Lung (tissue), 12 donors: ENCODE measurements around the gene OR5AU1. TPM values are rescaled to one million over a fixed set of nuclear protein-coding genes. Genes with fewer than 3 reads are reported as not detected.

Source experiments
- ATAC-seq: fragments of 200-7000 bp; cut with Tn5 transposase; one replicate; pipeline ENCODE4 v1.9.1; 2020; ENCODE audit warnings: moderate number of reproducible peaks; ENCODE audit not compliant: insufficient read depth, low FRiP score
- DNase-seq, 3 donors: peaks; one replicate each; pipeline ENCODE4 v3.0.0-alpha.2; 2013 to 2017
- H3K27ac ChIP-seq, 2 donors: one replicate each; pipeline ENCODE4 v1.5.1; 2013; ENCODE audit warnings: mild to moderate bottlenecking in 2 of 2, moderate library complexity in 2 of 2, control low read depth in 1 of 2, inconsistent platforms in 1 of 2, low read depth in 1 of 2, low read length in 1 of 2
- H3K27me3 ChIP-seq, 3 donors: one replicate each; pipeline ENCODE4 v1.5.1; 2013; ENCODE audit warnings: low read length in 2 of 3; ENCODE audit not compliant: control insufficient read depth in 3 of 3, insufficient read depth in 3 of 3
- H3K36me3 ChIP-seq, 4 donors: one replicate each; pipeline ENCODE4 v1.5.1; 2013; ENCODE audit warnings: low read length in 4 of 4, mild to moderate bottlenecking in 1 of 4, moderate library complexity in 1 of 4; ENCODE audit not compliant: control insufficient read depth in 4 of 4, insufficient read depth in 4 of 4
- H3K4me1 ChIP-seq, 5 donors: one replicate each; pipeline ENCODE4 v1.5.1; 2013; ENCODE audit warnings: low read length in 5 of 5, mild to moderate bottlenecking in 2 of 5, moderate library complexity in 1 of 5; ENCODE audit not compliant: control insufficient read depth in 5 of 5, insufficient read depth in 5 of 5
- H3K4me3 ChIP-seq: one replicate; pipeline ENCODE4 v1.5.1; 2013; ENCODE audit warnings: mild to moderate bottlenecking, control low read depth, moderate library complexity
- H3K9ac ChIP-seq, 2 donors: one replicate each; pipeline ENCODE4 v1.5.1; 2013; ENCODE audit warnings: low read length in 2 of 2, control low read depth in 1 of 2; ENCODE audit not compliant: insufficient read depth in 1 of 2
- H3K9me3 ChIP-seq, 4 donors: one replicate each; pipeline ENCODE4 v1.5.1; 2013; ENCODE audit warnings: low read length in 3 of 4, mild to moderate bottlenecking in 1 of 4, moderate library complexity in 1 of 4; ENCODE audit not compliant: control insufficient read depth in 4 of 4, insufficient read depth in 3 of 4
- WGBS, 2 donors: extraction: QIAGEN DNeasy Blood & Tissue Kit; methylation state at CpG; one replicate each; pipeline ENCODE4 v1.1.7; 2013; 5-methylcytosine and 5-hydroxymethylcytosine counted together
- polyA plus RNA-seq, 2 donors: library from polyadenylated mRNA; stranded (reverse); fragments of 200-250 nt; gene quantifications; one replicate each; pipeline ENCODE4 v1.2.1, GENCODE V29; 2013
- total RNA-seq, 2 donors: library from RNA; depleted of rRNA in 1 of 2; stranded (reverse); fragments of >200 nt in 1 of 2; gene quantifications; one replicate each; pipeline ENCODE4 v1.2.1, GENCODE V29; 2014 to 2021
- TF ChIP-seq, protein P1 (sequence below): IDR thresholded peaks from 2 replicates; pipeline ENCODE4 v1.5.1; 2012; ENCODE audit warnings: mild to moderate bottlenecking; ENCODE audit errors: control extremely low read depth, extremely low read depth
- donor health status: control.
- donor health status: control.
- donor health status: Bipolar disorder and iron deficiency.
- donor health status: healthy.
- donor health status: DM: yes; HTN: yes; CAD: no.

OR5AU1 gene
- total and polyA plus RNA-seq, 4 donors: not detected

DNA sequence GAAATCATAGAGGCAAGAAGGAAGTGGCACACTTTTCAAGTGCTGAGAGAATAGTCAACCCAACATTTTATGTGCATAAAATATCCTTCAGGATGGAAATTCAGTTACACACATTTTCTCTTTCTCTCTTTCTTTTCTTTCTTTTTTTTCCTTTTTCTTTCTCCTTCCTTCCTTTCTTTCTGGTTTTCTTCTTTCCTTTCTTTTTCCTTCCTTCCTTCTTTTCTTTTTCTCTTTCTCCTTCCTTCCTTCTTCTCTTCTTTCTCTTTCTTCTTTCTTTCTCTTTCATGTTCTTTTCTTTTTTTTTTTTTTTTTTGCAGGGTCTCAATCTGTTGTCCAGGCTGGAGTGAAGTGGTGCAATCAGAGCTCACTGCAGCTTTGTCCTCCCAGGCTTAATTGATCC lies 38.7 kb upstream of the OR5AU1 start:
- no peak overlapping the region for H3K9ac ChIP-seq
- ATAC-seq: no peak
- H3K9me3 ChIP-seq: peaks cover 0 to 3% (median 1%) of the 10 kb centered on the region in 4 donors
- no peak overlapping the region for H3K27ac ChIP-seq
- no peak for DNase-seq
- H3K4me1 ChIP-seq: peaks cover 0 to 6% (median 0%) of the 10 kb centered on the region in 5 donors
- H3K36me3 ChIP-seq: no peaks in the 10 kb centered on the region
- no peak overlapping the region for H3K4me3 ChIP-seq
- TF ChIP-seq, protein P1, sequence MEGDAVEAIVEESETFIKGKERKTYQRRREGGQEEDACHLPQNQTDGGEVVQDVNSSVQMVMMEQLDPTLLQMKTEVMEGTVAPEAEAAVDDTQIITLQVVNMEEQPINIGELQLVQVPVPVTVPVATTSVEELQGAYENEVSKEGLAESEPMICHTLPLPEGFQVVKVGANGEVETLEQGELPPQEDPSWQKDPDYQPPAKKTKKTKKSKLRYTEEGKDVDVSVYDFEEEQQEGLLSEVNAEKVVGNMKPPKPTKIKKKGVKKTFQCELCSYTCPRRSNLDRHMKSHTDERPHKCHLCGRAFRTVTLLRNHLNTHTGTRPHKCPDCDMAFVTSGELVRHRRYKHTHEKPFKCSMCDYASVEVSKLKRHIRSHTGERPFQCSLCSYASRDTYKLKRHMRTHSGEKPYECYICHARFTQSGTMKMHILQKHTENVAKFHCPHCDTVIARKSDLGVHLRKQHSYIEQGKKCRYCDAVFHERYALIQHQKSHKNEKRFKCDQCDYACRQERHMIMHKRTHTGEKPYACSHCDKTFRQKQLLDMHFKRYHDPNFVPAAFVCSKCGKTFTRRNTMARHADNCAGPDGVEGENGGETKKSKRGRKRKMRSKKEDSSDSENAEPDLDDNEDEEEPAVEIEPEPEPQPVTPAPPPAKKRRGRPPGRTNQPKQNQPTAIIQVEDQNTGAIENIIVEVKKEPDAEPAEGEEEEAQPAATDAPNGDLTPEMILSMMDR: no peak
- H3K27me3 ChIP-seq: no peaks in the 10 kb centered on the region

GRCh38 chr14:21192875-21193535 lies 37.1 kb upstream of the OR5AU1 start:
- peaks cover 0 to 3% (median 1%) of the 10 kb centered on the region in 4 donors for H3K9me3 ChIP-seq
- H3K27ac ChIP-seq: no peak overlapping the region
- WGBS, 2 donors: 87 to 97% methylated on average over 7 of the region's 7 CpGs
- no peak overlapping the region for H3K9ac ChIP-seq
- H3K36me3 ChIP-seq: no peaks in the 10 kb centered on the region
- peaks cover 0 to 6% (median 0%) of the 10 kb centered on the region in 5 donors for H3K4me1 ChIP-seq
- ATAC-seq (no peak), DNase-seq (no peak)
- no peaks in the 10 kb centered on the region for H3K27me3 ChIP-seq
- TF ChIP-seq, protein P1: no peak
- H3K4me3 ChIP-seq: no peak overlapping the region

GRCh38 chr14:21192447-21192822 lies 36.6 kb upstream of the OR5AU1 start:
- 24 to 33% methylated on average over 1 of the region's 1 CpG for WGBS, 2 donors
- H3K9ac ChIP-seq: no peak overlapping the region
- no peaks in the 10 kb centered on the region for H3K36me3 ChIP-seq
- DNase-seq (no peak), ATAC-seq (no peak)
- H3K9me3 ChIP-seq: peaks cover 0 to 2% (median under 1%) of the 10 kb centered on the region in 4 donors
- peaks cover 0 to 6% (median 0%) of the 10 kb centered on the region in 5 donors for H3K4me1 ChIP-seq
- no peak overlapping the region for H3K27ac ChIP-seq
- H3K4me3 ChIP-seq: no peak overlapping the region
- TF ChIP-seq, protein P1: no peak
- H3K27me3 ChIP-seq: no peaks in the 10 kb centered on the region
